GM21576 (cell line): Measurements from ENCODE around the gene EIF2S2.

Experiments used
- ATAC-seq: cut with Tn5 transposase; IDR thresholded peaks from one replicate; pipeline ENCODE4 v1.9.1; 2021; ENCODE audit warnings: mild to moderate bottlenecking, moderate library complexity; ENCODE audit not compliant: unreplicated experiment

The EIF2S2 gene

DNA sequence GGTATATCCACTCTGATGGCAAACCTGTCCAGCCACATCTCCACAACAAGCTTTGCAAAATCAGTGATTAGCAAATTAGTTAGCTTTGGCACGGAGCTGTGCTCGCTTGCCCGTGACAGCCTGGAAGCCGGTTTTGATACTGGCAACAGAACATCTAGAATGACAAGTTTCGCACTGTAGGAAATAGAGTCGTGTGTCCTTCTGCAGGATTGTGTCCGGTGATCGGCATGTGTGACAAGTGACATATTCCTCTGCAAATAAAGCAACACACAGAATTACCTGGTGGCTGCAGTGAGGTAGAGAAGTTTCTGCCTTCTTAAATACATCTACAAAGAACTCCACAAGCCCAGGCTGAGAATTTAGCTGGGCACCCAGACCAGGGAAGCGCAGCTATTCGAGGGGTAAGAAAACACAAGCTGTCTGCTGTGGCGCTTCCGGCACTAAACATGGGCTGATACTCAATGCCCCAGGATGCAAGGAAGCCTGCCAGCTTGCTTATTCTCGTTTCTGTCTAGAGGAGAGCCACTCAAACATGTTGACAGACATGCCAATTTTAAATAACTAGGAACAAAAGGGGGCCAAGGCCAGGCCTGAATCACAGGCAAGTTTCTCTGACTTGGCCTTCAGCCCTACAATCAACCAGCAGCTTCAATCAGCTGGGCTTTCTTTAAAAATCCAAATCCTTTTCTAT lies 22.2 kb downstream of the EIF2S2 start:
- no peak for ATAC-seq

DNA sequence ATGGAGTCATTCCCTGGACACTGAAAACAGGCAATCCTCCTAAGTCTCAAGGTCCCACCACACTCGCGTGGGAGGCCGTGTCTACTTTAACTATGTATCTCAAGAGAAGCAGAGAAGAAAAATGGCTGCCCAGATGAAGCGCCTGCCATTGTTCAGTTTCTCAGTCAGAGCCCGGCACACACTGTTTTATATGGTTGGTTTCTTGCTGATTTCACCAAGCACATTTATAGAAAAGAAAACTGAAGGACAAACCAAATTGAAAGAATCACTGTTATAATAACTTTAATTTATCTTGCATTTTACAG lies 22.9 kb downstream of the EIF2S2 start:
- ATAC-seq: no peak

DNA sequence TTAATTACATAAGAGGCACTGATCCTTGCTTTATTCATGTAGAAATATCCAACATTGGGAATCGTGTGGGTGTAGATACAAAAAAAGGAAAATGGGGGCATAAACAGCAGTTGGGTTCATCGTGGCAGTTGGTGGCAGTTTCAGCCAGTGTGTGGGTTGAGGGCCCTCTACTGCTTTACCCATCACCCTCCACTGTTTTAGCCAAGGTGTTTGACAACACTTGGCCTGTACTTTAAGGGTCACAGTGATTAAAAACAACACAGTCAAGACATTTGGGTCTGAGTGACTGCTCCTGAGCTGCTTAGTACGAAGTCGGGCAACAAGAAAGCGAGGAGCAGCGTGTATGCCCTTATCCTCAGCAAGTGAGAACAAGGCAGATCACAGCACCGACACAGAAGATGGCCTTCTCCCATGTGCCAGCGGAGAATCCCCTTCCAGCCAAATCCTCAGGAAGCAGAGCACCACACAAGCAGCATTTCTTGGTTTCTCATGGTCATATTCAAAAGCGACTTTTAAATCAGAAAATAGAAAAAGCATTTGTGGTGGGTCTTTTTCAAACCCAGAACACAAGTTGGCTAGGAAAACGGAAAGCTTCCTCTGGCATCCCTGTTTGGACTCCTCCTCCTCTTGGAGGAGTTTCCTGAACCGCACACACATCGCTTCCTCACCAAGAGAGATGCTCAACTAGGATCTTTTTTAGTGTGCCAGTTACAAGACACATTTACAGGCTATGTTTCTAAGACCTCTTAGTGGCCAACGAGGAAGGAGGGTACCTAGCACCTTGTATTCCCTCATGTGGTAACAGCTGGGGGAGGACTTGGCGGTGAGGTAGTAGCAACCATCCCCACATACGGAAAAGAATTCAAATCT lies 23.5 kb downstream of the EIF2S2 start:
- no peak for ATAC-seq

DNA sequence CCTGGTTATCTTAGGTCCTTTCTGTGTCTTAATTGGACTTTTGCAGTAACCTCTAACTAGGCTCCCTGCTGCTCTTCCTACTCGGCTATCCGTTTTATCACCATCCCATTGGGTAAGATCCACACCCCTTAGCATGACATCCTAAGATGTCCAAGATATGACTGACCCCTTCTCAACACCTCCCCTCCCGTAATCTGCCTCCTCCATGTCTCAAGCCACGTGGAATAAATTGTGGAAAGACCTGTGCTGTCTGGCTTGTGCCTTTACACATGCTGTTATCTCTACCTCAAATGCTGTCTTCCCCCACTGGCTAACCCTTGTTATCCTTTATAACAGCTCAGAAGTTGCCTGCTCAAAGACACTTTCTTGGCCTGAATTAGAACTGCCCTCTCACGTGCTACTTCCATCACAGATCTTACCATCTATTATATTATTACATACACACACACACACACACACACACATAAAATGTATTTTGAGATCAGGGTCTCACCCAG lies 26.5 kb downstream of the EIF2S2 start:
- ATAC-seq: no peak

DNA sequence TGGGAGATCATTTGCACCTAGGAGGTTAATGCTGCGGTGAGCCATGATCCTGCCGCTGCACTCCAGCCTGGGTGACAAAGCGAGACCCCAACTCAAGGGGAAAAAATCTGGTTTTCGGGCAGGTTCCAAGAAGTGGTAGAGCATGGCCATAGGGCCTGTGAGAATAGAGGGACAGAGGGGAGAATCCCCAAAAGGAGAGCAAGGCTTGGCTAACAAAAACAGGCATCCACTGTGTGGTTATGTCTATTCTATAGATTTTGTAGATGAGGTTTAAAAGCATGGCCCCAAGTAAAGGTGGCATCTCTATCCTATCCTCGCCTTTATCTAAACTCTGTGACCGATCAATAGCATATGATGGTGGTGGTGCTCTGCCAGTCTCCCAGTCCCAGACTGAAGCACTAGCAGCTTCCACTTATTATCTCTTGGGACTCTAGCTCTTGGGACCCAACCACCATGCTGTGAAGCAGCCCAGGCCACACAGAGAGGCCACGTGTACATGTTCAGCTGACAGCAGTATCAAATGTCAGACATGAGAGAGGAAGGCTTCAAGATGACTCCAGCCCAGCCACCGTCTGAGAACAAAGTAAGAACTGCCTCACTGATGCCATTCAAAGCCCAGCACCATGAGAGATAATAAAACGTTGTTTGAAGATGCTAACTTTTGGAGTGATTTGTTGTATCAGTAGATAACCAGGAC lies 27.7 kb downstream of the EIF2S2 start:
- ATAC-seq: no peak

DNA sequence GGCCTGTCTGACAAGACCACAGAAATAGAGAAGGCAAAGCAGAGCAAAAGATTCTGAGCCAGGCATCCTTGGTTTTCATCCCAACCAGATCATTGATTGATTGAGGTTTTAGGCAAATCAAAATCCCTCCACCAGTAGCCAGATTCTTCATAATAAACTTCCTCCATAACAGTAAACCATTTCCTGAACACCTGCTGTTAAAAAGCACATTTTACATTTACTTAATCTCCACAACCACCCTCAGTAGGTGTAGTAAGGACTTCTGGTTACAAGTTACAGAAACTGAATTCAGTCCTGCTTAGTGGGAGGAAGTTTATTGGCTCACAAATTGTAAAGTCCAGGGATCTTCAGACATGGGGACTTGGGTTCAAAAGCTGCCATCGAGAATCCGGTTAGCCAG lies 28.3 kb downstream of the EIF2S2 start:
- ATAC-seq: no peak

DNA sequence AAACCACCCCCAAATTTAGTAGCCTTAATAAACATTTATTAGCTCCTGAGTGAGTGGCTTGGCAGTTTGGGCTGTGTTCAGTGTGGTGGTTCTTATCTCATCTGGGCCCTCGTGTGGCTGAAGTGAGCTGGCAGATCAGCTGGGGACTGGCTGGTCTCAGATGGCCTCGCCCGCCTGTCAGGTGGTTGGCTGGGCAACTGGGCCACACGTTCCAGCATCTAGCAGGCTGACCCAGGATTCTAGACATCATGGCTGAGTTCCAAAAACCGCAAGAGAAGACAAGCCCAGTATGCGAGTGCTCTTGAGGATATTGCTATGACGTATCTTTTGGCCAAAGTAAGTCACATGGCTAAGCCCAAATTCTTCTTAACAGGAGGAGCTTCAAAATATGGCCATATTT lies 28.9 kb downstream of the EIF2S2 start:
- no peak for ATAC-seq

DNA sequence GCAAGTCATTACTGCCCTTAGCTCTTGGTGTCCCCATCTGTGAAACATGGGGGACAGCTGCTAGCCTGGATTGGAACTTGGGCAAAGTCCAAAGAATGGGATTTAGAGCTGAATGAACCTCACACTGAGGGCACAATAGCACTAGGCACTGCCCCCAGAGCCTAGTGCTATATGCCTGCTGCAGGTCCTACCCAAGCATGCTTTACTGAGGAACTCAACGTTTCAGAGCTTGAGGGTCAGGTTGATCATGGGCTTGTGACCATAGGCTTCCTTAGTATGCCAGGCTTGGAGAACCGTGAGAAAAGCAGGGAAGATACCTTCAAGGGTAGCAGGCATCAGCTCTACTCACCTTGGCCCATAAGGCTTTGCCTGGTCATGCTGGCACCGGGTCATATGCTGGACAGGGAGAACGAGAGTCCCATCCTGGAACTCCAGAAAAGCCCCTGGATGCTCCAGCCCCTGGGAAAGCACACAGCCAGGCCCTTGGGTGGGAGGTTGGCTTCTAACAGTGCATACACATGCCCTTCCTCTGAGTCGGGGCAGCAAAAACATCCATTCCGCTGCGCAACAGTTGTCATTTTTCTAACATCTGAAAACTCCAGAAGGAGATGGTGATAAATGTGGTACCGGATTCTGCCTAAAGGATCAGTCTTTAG lies 29.7 kb downstream of the EIF2S2 start:
- ATAC-seq: no peak

DNA sequence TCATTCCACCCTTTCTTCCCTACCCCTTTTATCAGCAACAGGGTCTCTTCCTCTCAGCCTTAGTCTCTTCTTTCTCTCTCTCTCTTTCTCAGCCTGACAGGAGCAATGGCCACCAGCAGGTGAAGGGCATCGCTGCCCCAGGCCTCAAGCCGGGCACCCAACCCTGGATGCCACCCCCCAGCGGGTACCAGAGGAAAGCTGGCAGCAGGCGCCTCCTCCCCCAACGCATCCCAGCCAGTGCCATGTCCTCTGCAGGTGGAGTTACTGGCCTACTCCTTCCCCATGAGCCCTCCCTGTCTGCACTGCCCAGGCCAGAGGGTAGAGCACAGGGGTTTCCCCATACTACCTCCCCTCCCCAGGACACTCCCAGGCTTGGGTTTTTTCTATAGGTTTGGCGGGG lies 32.2 kb downstream of the EIF2S2 start:
- no peak for ATAC-seq

DNA sequence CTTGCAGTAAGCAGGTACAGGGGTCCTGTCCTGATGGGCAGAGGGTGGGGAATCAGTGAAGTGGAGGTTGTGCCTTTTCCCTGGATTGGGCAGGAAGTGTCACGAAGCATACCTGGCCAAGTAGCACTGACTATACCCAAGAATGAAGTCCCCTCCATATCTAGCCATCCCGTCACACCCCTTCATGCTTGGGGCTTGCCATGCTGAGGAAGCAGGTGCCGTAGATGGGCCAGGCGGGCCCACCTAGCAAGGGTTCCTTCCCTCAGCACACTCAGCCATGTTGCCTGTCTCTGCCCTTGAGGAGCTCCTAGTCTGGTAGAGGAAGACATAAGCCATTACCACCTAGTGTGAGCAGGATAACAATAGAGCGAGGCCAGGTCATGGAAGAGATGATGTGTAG lies 33.5 kb downstream of the EIF2S2 start:
- ATAC-seq: no peak

DNA sequence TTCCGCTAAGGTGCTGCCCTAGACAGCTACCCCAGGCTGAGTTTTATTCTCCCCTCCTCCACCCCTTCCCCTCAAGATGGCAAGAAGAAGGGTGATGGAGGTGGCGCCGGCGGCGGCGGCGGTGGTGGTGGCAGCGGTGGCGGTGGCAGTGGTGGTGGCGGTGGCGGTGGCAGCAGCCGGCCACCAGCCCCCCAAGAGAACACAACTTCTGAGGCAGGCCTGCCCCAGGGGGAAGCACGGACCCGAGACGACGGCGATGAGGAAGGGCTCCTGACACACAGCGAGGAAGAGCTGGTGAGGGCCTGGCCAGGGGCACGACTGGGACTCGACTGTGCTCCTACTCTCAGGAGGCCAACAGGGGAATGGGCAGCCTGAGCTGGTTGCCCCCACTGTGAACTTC lies 35.1 kb downstream of the EIF2S2 start:
- ATAC-seq: no peak

DNA sequence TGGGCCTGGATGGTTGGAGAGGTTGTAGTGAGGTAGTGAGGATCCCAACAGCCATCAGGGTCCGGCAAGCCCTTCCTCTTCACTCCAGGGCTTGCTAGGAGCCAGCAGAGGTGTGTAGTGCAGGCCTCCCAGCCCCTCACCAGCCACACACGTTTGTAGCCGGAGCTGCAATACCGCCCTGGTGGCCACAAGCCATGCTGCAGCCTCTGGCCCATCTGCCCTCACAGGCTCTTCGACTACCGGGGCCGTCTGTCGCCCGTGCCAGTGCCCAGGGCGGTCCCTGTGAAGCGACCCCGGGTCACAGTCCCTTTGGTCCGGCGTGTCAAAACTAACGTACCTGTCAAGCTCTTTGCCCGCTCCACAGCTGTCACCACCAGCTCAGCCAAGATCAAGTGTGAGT lies 36.4 kb downstream of the EIF2S2 start:
- ATAC-seq: no peak

DNA sequence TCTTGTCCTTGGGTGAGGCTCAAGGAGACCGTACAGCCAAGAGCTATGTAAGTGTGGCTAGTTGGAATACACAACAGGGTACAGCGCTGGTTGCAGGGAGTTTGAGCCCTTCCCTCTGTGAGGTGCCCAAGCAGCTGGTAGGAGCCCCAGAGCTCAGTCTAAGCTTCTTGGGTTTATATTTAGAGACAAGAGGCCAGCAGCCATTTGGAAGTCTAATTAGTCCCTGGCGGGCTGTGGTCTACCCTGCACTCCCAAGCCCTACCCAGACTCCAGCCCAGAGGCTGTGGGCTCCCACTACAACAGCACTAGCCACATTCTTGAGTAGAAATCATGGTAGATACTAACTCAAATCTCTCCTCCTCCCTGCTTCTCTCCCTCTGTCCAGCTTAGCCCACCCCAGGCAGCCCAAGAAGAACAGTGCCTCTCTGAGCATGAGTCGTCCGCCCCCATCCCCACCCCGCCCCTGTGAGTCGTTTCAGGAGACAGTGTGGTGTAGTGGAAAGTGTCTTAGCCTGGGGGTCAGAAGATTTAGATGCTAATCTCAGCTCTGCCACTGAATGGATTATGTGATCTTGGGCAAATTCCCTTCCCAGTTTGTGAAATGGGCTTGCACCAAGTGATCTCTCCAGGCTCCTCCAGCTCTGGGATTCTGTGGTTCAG lies 37.8 kb downstream of the EIF2S2 start:
- no peak for ATAC-seq

DNA sequence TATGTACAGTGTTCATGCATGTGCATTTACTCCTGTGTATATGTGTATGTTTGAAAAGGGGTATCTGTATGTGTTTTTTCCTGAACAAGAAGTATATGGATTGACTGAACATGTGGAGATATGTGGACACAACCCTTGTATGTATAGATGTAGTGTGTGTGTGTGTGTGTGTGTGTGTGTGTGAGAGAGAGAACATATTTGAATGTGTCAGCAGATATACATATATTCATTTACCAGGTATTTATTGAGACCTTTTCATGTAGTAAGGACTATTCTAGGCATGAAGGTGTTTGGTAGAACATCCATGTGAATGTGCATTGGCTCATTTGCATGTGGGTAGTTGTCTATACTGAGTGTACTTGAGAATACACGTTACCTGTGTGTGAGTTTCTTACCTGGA lies 39.3 kb downstream of the EIF2S2 start:
- no peak for ATAC-seq

DNA sequence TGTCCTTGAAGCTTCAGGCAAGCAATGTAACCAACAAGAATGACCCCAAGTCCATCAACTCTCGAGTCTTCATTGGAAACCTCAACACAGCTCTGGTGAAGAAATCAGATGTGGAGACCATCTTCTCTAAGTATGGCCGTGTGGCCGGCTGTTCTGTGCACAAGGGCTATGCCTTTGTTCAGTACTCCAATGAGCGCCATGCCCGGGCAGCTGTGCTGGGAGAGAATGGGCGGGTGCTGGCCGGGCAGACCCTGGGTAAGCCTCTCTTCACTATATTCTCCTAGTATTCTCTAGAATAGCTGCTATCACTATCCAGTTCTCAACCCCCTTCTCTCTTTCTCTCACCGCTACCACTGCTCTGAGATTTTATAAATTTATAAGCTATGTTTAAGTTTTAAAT lies 40.0 kb downstream of the EIF2S2 start:
- no peak for ATAC-seq

DNA sequence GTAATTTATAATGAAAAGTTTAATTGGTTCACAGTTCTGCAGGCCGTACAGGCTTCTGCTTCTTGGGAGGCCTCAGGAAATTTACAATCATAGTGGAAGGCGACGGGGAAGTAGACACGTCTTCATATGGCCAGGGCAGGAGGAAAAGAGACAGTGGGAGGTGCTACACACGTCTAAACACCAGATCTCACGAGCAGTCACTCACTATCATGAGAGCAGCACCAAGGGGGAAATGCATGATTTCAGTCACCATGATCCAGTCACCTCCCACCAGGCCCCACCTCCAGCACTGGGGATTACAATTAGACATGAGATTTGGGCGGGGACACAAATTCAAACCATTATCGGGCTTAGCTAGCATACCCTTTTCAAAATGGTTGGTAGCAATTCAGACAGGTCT lies 41.2 kb downstream of the EIF2S2 start:
- no peak for ATAC-seq

DNA sequence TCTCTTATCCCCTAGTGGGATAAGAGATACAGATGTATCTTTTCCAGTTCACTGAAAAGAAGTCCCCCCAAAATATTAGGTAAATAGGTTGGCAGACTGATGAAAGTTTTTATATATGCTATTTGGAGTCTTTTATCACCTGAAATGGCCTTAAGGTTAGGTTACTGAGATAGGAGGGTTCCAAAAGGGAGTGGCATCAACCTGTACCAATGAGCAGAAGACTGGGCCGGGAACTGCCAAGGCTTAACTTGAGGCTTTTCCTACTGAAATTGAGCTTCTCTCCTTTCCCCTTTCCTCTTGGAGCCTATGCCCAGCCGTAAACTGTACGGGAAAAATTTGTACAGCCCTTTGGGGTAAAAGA lies 42.0 kb downstream of the EIF2S2 start:
- ATAC-seq: no peak

DNA sequence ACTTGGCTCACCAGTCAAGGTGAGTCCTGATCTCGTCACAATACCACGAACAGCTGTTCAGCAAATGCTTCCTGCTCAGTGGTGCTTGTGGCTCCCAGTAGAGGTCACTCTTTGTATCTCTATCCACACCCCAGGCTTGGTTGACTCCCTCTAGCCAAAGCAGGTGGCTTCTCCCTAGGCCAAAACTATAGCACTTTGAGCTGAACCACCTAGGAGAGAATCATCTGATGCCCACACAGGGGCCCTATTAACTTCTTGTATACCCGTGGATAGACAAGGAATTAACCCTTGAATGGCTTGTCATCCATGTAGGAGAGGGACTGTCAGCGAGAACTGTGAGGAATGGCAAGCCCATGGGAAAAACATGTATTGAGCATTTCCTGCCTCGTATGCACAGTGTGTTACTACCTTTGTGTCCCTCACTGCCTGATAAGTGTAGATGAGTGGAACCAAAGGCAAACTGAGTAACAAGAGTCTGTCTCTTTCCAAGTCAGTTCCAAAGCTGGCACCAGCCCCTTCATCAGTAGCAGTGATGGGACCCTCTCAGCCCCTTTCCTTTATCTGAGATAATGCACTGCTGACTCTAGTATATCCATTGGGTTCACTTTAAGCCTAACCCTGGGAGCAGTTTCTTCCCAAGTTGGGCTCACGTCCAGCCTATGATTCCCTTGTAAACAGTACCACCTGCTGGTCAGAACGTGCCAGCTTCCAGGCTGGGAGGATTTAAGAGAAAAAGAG lies 42.5 kb downstream of the EIF2S2 start:
- ATAC-seq: no peak

DNA sequence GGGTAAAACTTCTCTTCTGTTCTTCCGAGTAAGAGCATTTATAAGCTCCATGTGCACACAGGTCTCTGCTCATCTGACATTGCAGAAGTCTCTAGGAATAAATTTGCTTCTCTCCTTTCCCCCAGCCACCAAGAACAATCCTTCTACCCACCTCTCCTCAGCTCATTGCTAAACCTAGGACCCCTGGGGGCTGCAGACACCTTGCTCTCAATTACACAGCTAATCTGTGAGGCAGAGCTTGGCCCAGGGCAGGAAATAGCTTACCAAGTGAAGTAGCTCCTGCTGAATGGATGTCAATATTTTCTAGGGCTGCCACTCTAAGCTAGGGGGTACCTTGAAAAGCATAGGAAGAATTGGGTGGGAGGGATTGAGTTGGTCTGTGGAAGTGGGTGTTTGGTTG lies 44.0 kb downstream of the EIF2S2 start:
- ATAC-seq: no peak

DNA sequence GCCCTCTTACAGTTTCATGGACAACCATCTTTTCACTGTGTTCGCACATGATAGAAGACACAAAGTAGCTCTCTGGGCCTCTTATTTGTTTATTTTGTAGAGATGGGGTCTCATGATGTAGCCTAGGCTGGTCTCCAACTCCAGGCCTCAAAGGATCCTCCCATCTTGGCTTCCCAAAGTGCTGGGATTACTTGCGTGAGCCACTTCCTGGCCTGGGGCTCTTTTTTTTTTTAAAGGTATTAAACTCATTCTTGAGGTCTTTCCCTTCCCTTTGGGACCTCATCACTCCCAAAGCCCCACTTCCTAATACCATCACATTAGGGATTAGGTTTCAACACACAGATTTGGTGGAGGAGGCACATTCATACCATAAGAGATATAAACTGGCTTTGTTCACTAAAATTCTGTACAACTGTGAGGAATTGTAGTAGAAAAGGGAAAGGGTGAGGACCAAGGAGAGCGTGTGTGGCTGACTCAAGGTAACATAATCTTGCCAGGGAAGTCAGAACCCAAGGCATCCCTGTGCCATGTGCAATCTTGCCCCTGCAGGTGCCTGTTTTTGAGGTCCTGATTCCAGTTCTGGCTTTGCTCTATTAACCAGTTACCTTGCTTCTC lies 45.5 kb downstream of the EIF2S2 start:
- no peak for ATAC-seq
